H1 (cell line): ENCODE measurements around the gene CRTC3. TPM values are rescaled to one million over a fixed set of nuclear protein-coding genes. Genes with fewer than 3 reads are reported as not detected.

Experiments used
- CTCF ChIA-PET: fragments of 300-600 bp; sonication (Branson Sonifier 250); formaldehyde crosslinking; loops from one replicate; lab custom pipeline; 2021; ENCODE audit not compliant: partially characterized antibody; lab: Charles Lee
- POLR2A ChIA-PET: fragments of 300-600 bp; sonication (Branson Sonifier 250); formaldehyde crosslinking; loops from one replicate; lab custom pipeline; 2021; ENCODE audit warnings: inconsistent platforms; ENCODE audit not compliant: partially characterized antibody; lab: Charles Lee
- DNase-seq, 2 experiments: peaks; one replicate each; pipeline versions ENCODE4 v3.0.0 to v3.0.0-alpha.2; 2010 to 2022; ENCODE audit warnings: low spot score in 2 of 2, low read depth in 1 of 2, mixed read lengths in 1 of 2
- FAIRE-seq: peaks from 2 replicates; lab custom pipeline; 2011; peaks lifted over from hg19 to GRCh38; lab: Jason Lieb, UNC
- H2AFZ ChIP-seq: 2 replicates; pipeline ENCODE4 v1.8.1; 2012; ENCODE audit warnings: low read length, inconsistent platforms
- H2AK5ac ChIP-seq: 2 replicates; pipeline ENCODE4 v1.6.1; 2013; ENCODE audit warnings: low read depth, low read length
- H2BK120ac ChIP-seq: replicated peaks from 2 replicates; pipeline ENCODE3; 2013; ENCODE audit warnings: low read depth, low read length, inconsistent platforms
- H2BK12ac ChIP-seq: 2 replicates; pipeline ENCODE4 v1.6.1; 2013; ENCODE audit warnings: low read depth, low read length
- H2BK15ac ChIP-seq: 2 replicates; pipeline ENCODE4 v1.6.1; 2013; ENCODE audit warnings: low read length
- H2BK20ac ChIP-seq: 2 replicates; pipeline ENCODE4 v1.6.1; 2013; ENCODE audit warnings: low read length
- H2BK5ac ChIP-seq: 2 replicates; pipeline ENCODE4 v1.6.1; 2013; ENCODE audit warnings: low read depth, low read length
- H3K14ac ChIP-seq: 2 replicates; pipeline ENCODE4 v1.6.1; 2013; ENCODE audit warnings: inconsistent platforms; ENCODE audit not compliant: insufficient read length
- H3K18ac ChIP-seq: 2 replicates; pipeline ENCODE4 v1.6.1; 2013; ENCODE audit warnings: low read length; ENCODE audit errors: extremely low read depth
- H3K23ac ChIP-seq: 2 replicates; pipeline ENCODE4 v1.6.1; 2013; ENCODE audit warnings: inconsistent platforms; ENCODE audit not compliant: insufficient read length
- H3K23me2 ChIP-seq: 2 replicates; pipeline ENCODE4 v1.6.1; 2013; ENCODE audit warnings: low read depth, low read length
- H3K27ac ChIP-seq: 2 replicates; pipeline ENCODE4 v1.6.1; 2011; ENCODE audit warnings: low read depth, low read length, inconsistent platforms
- H3K27me3 ChIP-seq, 4 experiments: replicated peaks in 1 of 4; 1 replicate in 1 of 4; 2 replicates in 3 of 4; pipeline versions ENCODE4 v1.6.1 to v1.8.1; 2011 to 2013; ENCODE audit warnings: low read length in 3 of 4, mild to moderate bottlenecking in 3 of 4, inconsistent platforms in 2 of 4, mixed read lengths in 2 of 4, moderate library complexity in 1 of 4; ENCODE audit not compliant: control insufficient read depth in 3 of 4, insufficient read depth in 3 of 4; ENCODE audit errors: extremely low read depth in 1 of 4
- H3K36me3 ChIP-seq, 4 experiments: 2 replicates each; pipeline versions ENCODE4 v1.6.1 to v1.8.1; 2011 to 2013; ENCODE audit warnings: mild to moderate bottlenecking in 4 of 4, low read length in 3 of 4, moderate library complexity in 2 of 4, control low read depth in 1 of 4, inconsistent platforms in 1 of 4; ENCODE audit not compliant: insufficient read depth in 4 of 4, control insufficient read depth in 2 of 4
- H3K4ac ChIP-seq: replicated peaks from 2 replicates; pipeline ENCODE3; 2013; ENCODE audit warnings: low read length, low read depth, mixed read lengths, inconsistent platforms; ENCODE audit not compliant: insufficient read length
- H3K4me1 ChIP-seq, 4 experiments: replicated peaks in 1 of 4; 1 replicate in 1 of 4; 2 replicates in 3 of 4; pipeline versions ENCODE4 v1.6.1 to v1.8.1; 2011 to 2013; ENCODE audit warnings: low read length in 3 of 4, inconsistent platforms in 2 of 4, mixed read lengths in 1 of 4; ENCODE audit not compliant: insufficient read depth in 4 of 4, control insufficient read depth in 3 of 4
- H3K4me2 ChIP-seq, 2 experiments: 2 replicates each; pipeline versions ENCODE4 v1.6.1 to v1.8.1; 2011 to 2013; ENCODE audit warnings: low read depth in 2 of 2, low read length in 2 of 2, control low read depth in 1 of 2, inconsistent platforms in 1 of 2, mild to moderate bottlenecking in 1 of 2; ENCODE audit not compliant: insufficient read depth in 1 of 2
- H3K4me3 ChIP-seq, 4 experiments: fragments of 200-600, 300-600 bp in 1 of 4; sonication (generic), shearing (Covaris generic), sonication (Bioruptor Twin) in 1 of 4; 2 replicates each; pipeline versions ENCODE4 v1.5.1 to v1.8.1; 2011 to 2016; ENCODE audit warnings: low read length in 4 of 4, low read depth in 3 of 4, control low read depth in 2 of 4, inconsistent platforms in 2 of 4, mild to moderate bottlenecking in 2 of 4, mixed read lengths in 1 of 4, moderate library complexity in 1 of 4; ENCODE audit not compliant: insufficient read depth in 2 of 4; ENCODE audit errors: extremely low read depth in 1 of 4
- H3K56ac ChIP-seq: replicated peaks from 2 replicates; pipeline ENCODE3; 2013; ENCODE audit warnings: low read depth, mild to moderate bottlenecking, mixed read lengths, low read length, inconsistent platforms; ENCODE audit not compliant: insufficient read length
- H3K79me1 ChIP-seq: 2 replicates; pipeline ENCODE4 v1.6.1; 2013; ENCODE audit warnings: low read depth, low read length, control low read depth
- H3K79me2 ChIP-seq, 2 experiments: 2 replicates each; pipeline versions ENCODE4 v1.6.1 to v1.8.1; 2012 to 2013; ENCODE audit warnings: low read length in 2 of 2, mild to moderate bottlenecking in 2 of 2, inconsistent platforms in 1 of 2; ENCODE audit not compliant: insufficient read depth in 2 of 2, control insufficient read depth in 1 of 2
- H3K9ac ChIP-seq, 4 experiments: replicated peaks in 1 of 4; 1 replicate in 1 of 4; 2 replicates in 3 of 4; pipeline versions ENCODE4 v1.6.1 to v1.8.1; 2011 to 2013; ENCODE audit warnings: low read depth in 3 of 4, low read length in 3 of 4, control low read depth in 2 of 4, mild to moderate bottlenecking in 2 of 4, moderate library complexity in 2 of 4, inconsistent platforms in 1 of 4; ENCODE audit errors: extremely low read depth in 1 of 4
- H3K9me3 ChIP-seq, 2 experiments: 2 replicates each; pipeline versions ENCODE4 v1.6.1 to v1.8.1; 2012 to 2013; ENCODE audit warnings: mild to moderate bottlenecking in 2 of 2, moderate library complexity in 2 of 2, control low read depth in 1 of 2, inconsistent platforms in 1 of 2, low read depth in 1 of 2, low read length in 1 of 2, mixed read lengths in 1 of 2; ENCODE audit not compliant: insufficient read depth in 2 of 2
- H4K20me1 ChIP-seq, 2 experiments: replicated peaks in 1 of 2; 2 replicates each; pipeline versions ENCODE3 to v1.8.1; 2011 to 2013; ENCODE audit warnings: inconsistent platforms in 2 of 2, low read length in 2 of 2, mild to moderate bottlenecking in 1 of 2; ENCODE audit not compliant: insufficient read depth in 2 of 2, control insufficient read depth in 1 of 2
- H4K5ac ChIP-seq: 2 replicates; pipeline ENCODE4 v1.6.1; 2013; ENCODE audit warnings: low read length, low read depth, mixed read lengths, inconsistent platforms; ENCODE audit not compliant: insufficient read length
- H4K8ac ChIP-seq: 2 replicates; pipeline ENCODE4 v1.8.0; 2013; ENCODE audit warnings: mild to moderate bottlenecking, moderate library complexity, low read length, inconsistent platforms; ENCODE audit not compliant: insufficient read depth; ENCODE audit errors: extremely low read depth
- H4K91ac ChIP-seq: replicated peaks from 2 replicates; pipeline ENCODE3; 2013; ENCODE audit warnings: low read length, mixed read lengths, inconsistent platforms; ENCODE audit not compliant: insufficient read length
- ASH2L ChIP-seq: fragments of 200-600, 300-600 bp; sonication (generic); IDR thresholded peaks from one replicate; pipeline ENCODE4 v1.7.1; 2017; ENCODE audit warnings: low read length
- CHD2 ChIP-seq: IDR thresholded peaks from 2 replicates; pipeline ENCODE4 v1.6.1; 2012; ENCODE audit warnings: low read length, improper control_type of control experiment
- EP300 ChIP-seq, 2 experiments: IDR thresholded peaks; 1 replicate in 1 of 2; 2 replicates in 1 of 2; pipeline ENCODE4 v1.6.1; 2011 to 2012; ENCODE audit warnings: low read depth in 2 of 2, low read length in 2 of 2, mild to moderate bottlenecking in 2 of 2, borderline replicate concordance in 1 of 2, inconsistent platforms in 1 of 2, moderate library complexity in 1 of 2
- HDAC2 ChIP-seq, 2 experiments: fragments of 300-600 bp in 1 of 2; sonication (generic) in 1 of 2; IDR thresholded peaks; 2 replicates each; pipeline ENCODE4 v1.6.1; 2011 to 2012; ENCODE audit warnings: low read depth in 2 of 2, low read length in 2 of 2, mild to moderate bottlenecking in 2 of 2, moderate library complexity in 2 of 2, borderline replicate concordance in 1 of 2, inconsistent platforms in 1 of 2
- KDM4A ChIP-seq: IDR thresholded peaks from one replicate; pipeline ENCODE4 v1.7.1; 2012; ENCODE audit warnings: low read depth, mild to moderate bottlenecking, moderate library complexity, low read length, inconsistent platforms; ENCODE audit not compliant: severe bottlenecking
- KDM5A ChIP-seq: fragments of 200-600 bp; IDR thresholded peaks from 2 replicates; pipeline ENCODE4 v1.7.1; 2012; ENCODE audit warnings: mild to moderate bottlenecking, low read length, inconsistent platforms, mixed read lengths
- PHF8 ChIP-seq: fragments of 200-600 bp; sonication (generic); conservative IDR thresholded peaks from 2 replicates; pipeline ENCODE4 v1.7.1; 2012; ENCODE audit warnings: low read depth, mild to moderate bottlenecking, inconsistent platforms, low read length, moderate library complexity
- RBBP5 ChIP-seq: IDR thresholded peaks from 2 replicates; pipeline ENCODE4 v1.7.1; 2012; ENCODE audit warnings: low read depth, mild to moderate bottlenecking, inconsistent platforms, low read length, moderate library complexity, borderline replicate concordance
- RXRA ChIP-seq: IDR thresholded peaks from 2 replicates; pipeline ENCODE4 v1.6.1; 2011; ENCODE audit warnings: low read depth, mild to moderate bottlenecking, low read length, moderate library complexity; ENCODE audit not compliant: insufficient read depth
- SUZ12 ChIP-seq: fragments of 200-600 bp; sonication (generic); IDR thresholded peaks from 2 replicates; pipeline ENCODE4 v1.6.1; 2012; ENCODE audit warnings: mild to moderate bottlenecking, inconsistent platforms, low read length, moderate library complexity, mixed read lengths
- TAF1 ChIP-seq: IDR thresholded peaks from 2 replicates; pipeline ENCODE4 v1.6.1; 2011; ENCODE audit warnings: mild to moderate bottlenecking, low read depth, low read length
- WGBS, 2 experiments: shearing (Covaris generic) in 1 of 2; methylation state at CpG; one replicate each; pipeline versions ENCODE4 v1.1.6 to v1.1.7; 2013 to 2015; ENCODE audit warnings: low lambda C conversion rate in 2 of 2, mixed read lengths in 2 of 2, inconsistent platforms in 1 of 2, low coverage in 1 of 2, missing lambda C conversion rate in 1 of 2; ENCODE audit not compliant: insufficient replicate concordance in 2 of 2, insufficient coverage in 1 of 2, insufficient read length in 1 of 2; ENCODE audit errors: extremely low coverage in 1 of 2, missing lambda C conversion rate in 1 of 2; 5-methylcytosine and 5-hydroxymethylcytosine counted together
- polyA plus RNA-seq, 7 experiments: library from polyadenylated mRNA; depleted of rRNA in 3 of 7; stranded (reverse) in 5 of 7; unstranded in 2 of 7; fragments of >200 nt in 5 of 7; fragments of 200-250 nt in 2 of 7; gene quantifications; 1 replicate in 5 of 7; 2 replicates in 1 of 7; 4 replicates in 1 of 7; pipeline versions ENCODE4 v1.2.1 to v1.2.3, GENCODE V29; 2011 to 2013; ENCODE audit warnings: missing spikeins in 2 of 7, mixed read lengths in 2 of 7
- total RNA-seq: library from RNA; stranded (reverse); fragmentation: NEBNext Ultra II Directional; extraction: Animal tissue kit (Norgen Biotek cat#: 25700); gene quantifications from 2 replicates; pipeline ENCODE4 v1.2.1, GENCODE V29; 2021
- TF ChIP-seq, protein P1 (sequence below): IDR thresholded peaks from 2 replicates; pipeline ENCODE4 v1.6.1; 2012; ENCODE audit warnings: inconsistent platforms

Gene CRTC3
- total and polyA plus RNA-seq, 2 of the 8 experiments (the other 6 are each of a cell fraction or from before 2014, with no cell fraction given): 5.0 to 5.3 TPM

- Histone ChIP-seq H3K56ac (no peak overlapping the region), H3K4me3 (no peak overlapping the region), H2BK5ac (no peak overlapping the region), H3K4me2 (no peak overlapping the region), H3K18ac (no peak overlapping the region), H2BK20ac (no peak overlapping the region), H3K27me3 (no peaks in the 10 kb centered on the region), H3K9me3 (no peaks in the 10 kb centered on the region), H3K9ac (no peak overlapping the region), H3K23ac (no peak overlapping the region), H2BK120ac (no peak overlapping the region), H3K23me2 (no peaks in the 10 kb centered on the region), H2BK15ac (no peak overlapping the region), H3K4ac (no peak overlapping the region), H3K79me2 (no peaks in the 10 kb centered on the region), H3K79me1 (no peaks in the 10 kb centered on the region), H3K14ac (no peak overlapping the region), H4K91ac (no peak overlapping the region), H4K5ac (no peak overlapping the region), H4K20me1 (no peaks in the 10 kb centered on the region), H3K36me3 (no peaks in the 10 kb centered on the region), H2AFZ (no peak overlapping the region), H3K4me1 (peaks cover 0 to 2% (median 0%) of the 10 kb centered on the region in 4 experiments; a peak in 1 of 7 replicates), H2AK5ac (no peak overlapping the region), H2BK12ac (no peak overlapping the region), H4K8ac (no peak overlapping the region), H3K27ac (no peak overlapping the region)
- 88% methylated on average over 9 of the region's 9 CpGs; no CpG with 5 or more reads in 1 of the 2 experiments for WGBS, 2 experiments
- FAIRE-seq (no peak), DNase-seq (no peak)
- ChIA-PET POLR2A (no interaction called here), CTCF (interaction anchor here (0.7 to 1.2 kb wide), 4 partner anchors 9 to 367 kb away, joined by 3 to 5 read pairs (median 3); no protein-coding TSS in a partner anchor)
- TF ChIP-seq KDM4A (no peak), RXRA (no peak), TAF1 (no peak), ASH2L (no peak), KDM5A (no peak), HDAC2 (IDR thresholded peaks at IDR 0.05; ENCODE audit: borderline replicate concordance in 1 of 2, low read depth in 2 of 2, low read length in 2 of 2) (no peak), EP300 (IDR thresholded peaks at IDR 0.05; ENCODE audit: borderline replicate concordance in 1 of 2, low read depth in 2 of 2, low read length in 2 of 2) (no peak), CHD2 (no peak), PHF8 (no peak), SUZ12 (no peak), RBBP5 (no peak)
- TF ChIP-seq, protein P1, sequence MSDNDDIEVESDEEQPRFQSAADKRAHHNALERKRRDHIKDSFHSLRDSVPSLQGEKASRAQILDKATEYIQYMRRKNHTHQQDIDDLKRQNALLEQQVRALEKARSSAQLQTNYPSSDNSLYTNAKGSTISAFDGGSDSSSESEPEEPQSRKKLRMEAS: no peak
These were observed 151.8 kb downstream of the CRTC3 start for GRCh38 chr15:90681480-90681879.
